Activated gamma-delta T cell (primary cell): ENCODE results near the gene CDAN1.

Experiments used
- DNase-seq: peaks from one replicate; lab custom pipeline; 2025; lab: John Stamatoyannopoulos, UW

The CDAN1 gene

GRCh38 chr15:42735382-42736165, 1.4 kb downstream of the CDAN1 start:
- no peak for DNase-seq

- DNase-seq, result no peak
Measured at GRCh38 chr15:42734076-42734672, 2.8 kb downstream of the CDAN1 start.

GRCh38 chr15:42733027-42733426, 3.9 kb downstream of the CDAN1 start:
- DNase-seq, result no peak

- DNase-seq, result no peak
Measured at GRCh38 chr15:42732095-42732827, 4.7 kb downstream of the CDAN1 start.

- no peak for DNase-seq
Measured at GRCh38 chr15:42731461-42731860, 5.5 kb downstream of the CDAN1 start.

GRCh38 chr15:42730536-42730935, 6.4 kb downstream of the CDAN1 start:
- no peak for DNase-seq

- no peak for DNase-seq
Measured at GRCh38 chr15:42730135-42730534, 6.8 kb downstream of the CDAN1 start.

GRCh38 chr15:42729409-42729808, 7.5 kb downstream of the CDAN1 start:
- no peak for DNase-seq

GRCh38 chr15:42728972-42729371, 8.0 kb downstream of the CDAN1 start:
- no peak for DNase-seq

- DNase-seq, result no peak
Measured at GRCh38 chr15:42728560-42728959, 8.4 kb downstream of the CDAN1 start.

- DNase-seq, result no peak
Measured at GRCh38 chr15:42727750-42728381, 9.1 kb downstream of the CDAN1 start.

- DNase-seq, result no peak
Measured at GRCh38 chr15:42726114-42726513, 10.8 kb downstream of the CDAN1 start.

GRCh38 chr15:42725331-42725903, 11.5 kb downstream of the CDAN1 start:
- no peak for DNase-seq

GRCh38 chr15:42724276-42724675, 12.7 kb downstream of the CDAN1 start:
- DNase-seq, result no peak

GRCh38 chr15:42723068-42723467, 13.9 kb downstream of the CDAN1 start:
- DNase-seq, result no peak

- DNase-seq, result no peak
Measured at GRCh38 chr15:42721916-42722315, 15.0 kb downstream of the CDAN1 start.

GRCh38 chr15:42721016-42721415, 15.9 kb downstream of the CDAN1 start:
- DNase-seq, result no peak

- DNase-seq, result no peak
Measured at GRCh38 chr15:42720071-42720470, 16.9 kb downstream of the CDAN1 start.

GRCh38 chr15:42719043-42719442, 17.9 kb downstream of the CDAN1 start:
- no peak for DNase-seq

GRCh38 chr15:42716626-42717025, 20.3 kb downstream of the CDAN1 start:
- DNase-seq, result no peak

- no peak for DNase-seq
Measured at GRCh38 chr15:42716125-42716524, 20.8 kb downstream of the CDAN1 start.

- no peak for DNase-seq
Measured at GRCh38 chr15:42712584-42712983, 24.3 kb downstream of the CDAN1 start.
